ENCODE results near the gene ISG15.

The ISG15 gene

DNA sequence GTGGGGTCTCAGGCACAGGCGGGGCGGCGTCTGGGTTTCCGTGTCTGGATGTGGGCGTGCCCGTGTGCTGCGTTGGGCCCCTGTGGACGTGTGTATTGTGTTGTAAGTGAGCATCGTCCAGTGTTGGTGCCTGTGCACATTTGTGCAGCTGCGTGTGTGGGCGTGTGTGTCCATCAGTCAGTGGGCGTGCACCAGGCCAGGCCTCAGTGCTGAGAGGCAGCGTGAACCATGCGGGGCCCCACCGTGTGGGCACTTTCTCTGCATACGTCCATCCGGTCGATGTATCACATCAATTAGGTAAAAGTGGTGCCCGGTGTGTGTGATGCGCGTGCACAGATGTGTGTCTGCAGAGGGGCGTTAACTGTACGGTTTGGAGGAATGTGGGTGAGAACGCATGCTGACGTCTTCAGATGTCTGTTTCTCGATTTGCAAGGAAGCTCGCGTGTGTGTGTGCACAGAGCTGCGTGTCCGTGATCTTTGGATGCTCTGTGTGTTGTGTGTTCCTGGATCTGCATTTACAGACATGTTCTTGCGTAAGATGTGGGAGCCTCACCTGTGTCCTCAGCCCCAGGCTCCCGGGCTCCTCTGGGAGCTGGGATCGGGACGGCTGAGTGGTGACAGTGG is 31.3 kb downstream of the ISG15 start:
- H3K4me3 ChIP-seq (ENCODE audit: low read depth, low read length) = no peak overlapping the region
- TF ChIP-seq CTCF (IDR thresholded peaks at IDR 0.05; ENCODE audit: borderline replicate concordance, insufficient read depth, low read depth, low read length) = no peak

GRCh38 chr1:1045129-1045528 is 31.8 kb downstream of the ISG15 start:
- H3K4me3 ChIP-seq (ENCODE audit: low read depth, low read length) = no peak overlapping the region
- TF ChIP-seq CTCF (IDR thresholded peaks at IDR 0.05; ENCODE audit: borderline replicate concordance, insufficient read depth, low read depth, low read length) = no peak

- H3K4me3 ChIP-seq (ENCODE audit: low read depth, low read length) = no peak overlapping the region
- TF ChIP-seq CTCF (IDR thresholded peaks at IDR 0.05; ENCODE audit: borderline replicate concordance, insufficient read depth, low read depth, low read length) = no peak
Observed at GRCh38 chr1:1046243-1046642, 32.9 kb downstream of the ISG15 start.

DNA sequence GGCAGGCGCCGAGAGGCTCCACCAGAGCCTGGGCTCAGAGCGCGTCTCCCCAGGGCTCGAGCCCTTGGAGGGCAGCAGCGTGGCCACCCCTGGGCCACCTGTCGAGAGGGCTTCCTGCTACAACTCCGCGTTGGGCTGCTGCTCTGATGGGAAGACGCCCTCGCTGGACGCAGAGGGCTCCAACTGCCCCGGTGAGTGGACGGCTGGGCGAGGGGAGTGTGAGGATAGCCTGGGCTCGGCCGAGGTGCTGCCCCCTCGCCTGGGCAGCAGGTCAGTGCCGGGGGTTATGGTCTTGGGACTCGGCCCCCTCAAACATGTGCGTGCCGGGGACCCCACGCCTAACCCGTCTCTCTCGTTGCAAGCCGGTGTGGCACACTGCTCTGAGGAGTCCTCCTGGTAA is 33.5 kb downstream of the ISG15 start:
- H3K4me3 ChIP-seq (ENCODE audit: low read depth, low read length) = no peak overlapping the region
- no peak for TF ChIP-seq CTCF (IDR thresholded peaks at IDR 0.05; ENCODE audit: borderline replicate concordance, insufficient read depth, low read depth, low read length)

DNA sequence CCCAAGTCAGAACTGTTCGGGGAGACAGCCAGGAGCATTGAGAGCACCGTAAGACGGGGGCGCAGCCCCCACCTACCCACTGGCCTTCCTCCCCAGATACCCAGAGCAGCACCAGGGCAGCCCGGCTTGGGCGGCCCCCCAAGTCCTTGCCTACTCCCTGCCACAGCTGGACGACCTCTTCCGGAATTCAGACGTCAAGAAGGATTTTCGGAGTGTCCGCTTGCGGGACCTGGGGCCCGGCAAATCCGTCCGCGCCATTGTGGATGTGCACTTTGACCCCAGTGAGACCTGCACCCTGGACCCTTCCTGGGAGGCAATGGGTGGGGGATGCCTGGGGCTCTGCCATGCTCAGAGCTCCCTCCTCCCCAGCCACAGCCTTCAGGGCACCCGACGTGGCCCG is 34.1 kb downstream of the ISG15 start:
- no peak overlapping the region for H3K4me3 ChIP-seq (ENCODE audit: low read depth, low read length)
- TF ChIP-seq CTCF (IDR thresholded peaks at IDR 0.05; ENCODE audit: borderline replicate concordance, insufficient read depth, low read depth, low read length) = no peak

GRCh38 chr1:1047963-1048362 is 34.7 kb downstream of the ISG15 start:
- no peak for TF ChIP-seq CTCF (IDR thresholded peaks at IDR 0.05; ENCODE audit: borderline replicate concordance, insufficient read depth, low read depth, low read length)
- H3K4me3 ChIP-seq (ENCODE audit: low read depth, low read length) = no peak overlapping the region

GRCh38 chr1:1048765-1049164 is 35.5 kb downstream of the ISG15 start:
- no peak for TF ChIP-seq CTCF (IDR thresholded peaks at IDR 0.05; ENCODE audit: borderline replicate concordance, insufficient read depth, low read depth, low read length)
- H3K4me3 ChIP-seq (ENCODE audit: low read depth, low read length) = no peak overlapping the region

All from GM12875 (cell line).